Heart left ventricle (tissue), 13 donors: ENCODE measurements around the gene MLPH.

Experiments
- CTCF ChIP-seq, 12 donors: fragments of 200-600 bp; sonication (generic) in 4 of 12; IDR thresholded peaks; one replicate each; pipeline versions ENCODE4 v1.5.0 to v1.8.0; 2018 to 2022; ENCODE audit warnings: antibody characterized with exemption in 12 of 12, mild to moderate bottlenecking in 5 of 12
- POLR2A ChIP-seq, 2 donors: fragments of 450-650 bp; IDR thresholded peaks; one replicate each; pipeline ENCODE4 v1.6.1; 2017; ENCODE audit warnings: antibody characterized with exemption in 2 of 2, mild to moderate bottlenecking in 2 of 2, moderate library complexity in 2 of 2
- donor health status: ischemic (EF 13 %, LVEDD 7.1; RV severe dilation, severe dysfunction).
- donor health status: DM: no; HTN: yes; CAD: no.
- donor health status: DM: no; HTN: no; CAD: no.
- donor health status: ischemic (EF 25% LVEDD 6.9; RV normal size, moderate dysfunction).
- donor health status: ischemic (EF 25% LVEDD 5.7; RV mildly dilated, moderate dysfunction).
- donor health status: ischemic (EF 35%, LVEDD 5.7; RV mildly dilated, moderate dysfunction).
- donor health status: nonischemic (EF 11% LVEDD 7.7; RV severe dilation, severe dysfunction).
- donor health status: DM: yes; HTN: yes; CAD: no.
- donor health status: PGD.
- donor health status: ischemic (EF 29% LVEDD 5.4; RV normal size, mild dysfunction).
- donor health status: nonischemic (EF 23%, LVEDD 6.1; RV moderate dilation, normal function).

- TF ChIP-seq CTCF (IDR thresholded peaks at IDR 0.05), result no peak
- no peak for TF ChIP-seq POLR2A (IDR thresholded peaks at IDR 0.05)
Measured at GRCh38 chr2:237549643-237550415, 62.8 kb downstream of the MLPH start.
